Spinal cord (tissue), 10 donors: ENCODE data around the gene PDLIM4. TPM values are rescaled to one million over a fixed set of nuclear protein-coding genes. Genes with fewer than 3 reads are reported as not detected.

Experiments used
- DNase-seq, 6 donors: peaks; one replicate each; pipeline versions ENCODE4 v3.0.0 to v3.0.0-alpha.2; 2013 to 2015; ENCODE audit warnings: low spot score in 6 of 6, low read depth in 4 of 6
- H3K27ac ChIP-seq: one replicate; pipeline ENCODE4 v1.5.1; 2013; ENCODE audit warnings: low read depth, low read length, control low read depth
- H3K27me3 ChIP-seq: one replicate; pipeline ENCODE4 v1.6.1; 2013; ENCODE audit warnings: low read length; ENCODE audit not compliant: control insufficient read depth, insufficient read depth
- H3K36me3 ChIP-seq: one replicate; pipeline ENCODE4 v1.6.1; 2013; ENCODE audit warnings: low read length; ENCODE audit not compliant: control insufficient read depth, insufficient read depth
- H3K4me1 ChIP-seq: one replicate; pipeline ENCODE4 v1.6.1; 2013; ENCODE audit warnings: low read length; ENCODE audit not compliant: control insufficient read depth, insufficient read depth
- H3K4me3 ChIP-seq: one replicate; pipeline ENCODE4 v1.5.1; 2013; ENCODE audit warnings: low read depth, low read length, control low read depth
- H3K9me3 ChIP-seq: one replicate; pipeline ENCODE4 v1.6.1; 2013; ENCODE audit warnings: low read length; ENCODE audit not compliant: control insufficient read depth, insufficient read depth
- WGBS: methylation state at CpG from one replicate; pipeline ENCODE4 v1.1.5; 2013; ENCODE audit warnings: missing lambda C conversion rate; ENCODE audit not compliant: insufficient coverage; 5-methylcytosine and 5-hydroxymethylcytosine counted together
- polyA plus RNA-seq, 2 donors: library from polyadenylated mRNA; unstranded; fragments of 120-200 nt; gene quantifications; one replicate each; pipeline ENCODE4 v1.2.1, GENCODE V29; 2013; ENCODE audit not compliant: insufficient read length in 2 of 2
- total RNA-seq, 2 donors: library from RNA; depleted of rRNA in 1 of 2; stranded (reverse); fragments of 120-200 nt in 1 of 2; fragments of >200 nt in 1 of 2; gene quantifications; one replicate each; pipeline versions ENCODE4 v1.2.3 to v1.2.4, GENCODE V29; 2013 to 2014
- donor health status: healthy.

PDLIM4 gene
- total and polyA plus RNA-seq, 4 donors: 10.6 to 40.9 (median 31.6) TPM

GRCh38 chr5:132270706-132271105 lies 13.2 kb downstream of the PDLIM4 start:
- Histone ChIP-seq H3K27me3 (no peaks in the 10 kb centered on the region), H3K27ac (peak overlapping the region; percentile 16), H3K4me3 (no peak overlapping the region), H3K36me3 (peaks cover 55% of the 10 kb centered on the region), H3K4me1 (peaks cover 55% of the 10 kb centered on the region), H3K9me3 (no peaks in the 10 kb centered on the region)
- peak in 2 of 6 donors; percentile 16 to 56 for DNase-seq
- WGBS: 51% methylated on average over 5 of the region's 6 CpGs

- Histone ChIP-seq H3K9me3 (no peaks in the 10 kb centered on the region), H3K4me1 (peaks cover 49% of the 10 kb centered on the region), H3K27ac (no peak overlapping the region), H3K27me3 (no peaks in the 10 kb centered on the region), H3K4me3 (no peak overlapping the region), H3K36me3 (peaks cover 46% of the 10 kb centered on the region)
- 67% methylated on average over 77 of the region's 77 CpGs for WGBS
- no peak for DNase-seq
Observed at GRCh38 chr5:132271251-132272246, 14.1 kb downstream of the PDLIM4 start.

GRCh38 chr5:132272311-132273210 lies 15.1 kb downstream of the PDLIM4 start:
- Histone ChIP-seq H3K4me3 (no peak overlapping the region), H3K36me3 (peaks cover 43% of the 10 kb centered on the region), H3K27ac (peak overlapping the region; percentile 25), H3K9me3 (no peaks in the 10 kb centered on the region), H3K27me3 (no peaks in the 10 kb centered on the region), H3K4me1 (peaks cover 42% of the 10 kb centered on the region)
- 61% methylated on average over 33 of the region's 37 CpGs for WGBS
- peak in 2 of 6 donors; percentile 69 to 77 for DNase-seq

GRCh38 chr5:132273631-132274030 lies 16.1 kb downstream of the PDLIM4 start:
- WGBS: no CpG with 5 or more reads among the region's 2 CpGs
- Histone ChIP-seq H3K27ac (no peak overlapping the region), H3K4me3 (no peak overlapping the region), H3K27me3 (no peaks in the 10 kb centered on the region), H3K4me1 (peaks cover 35% of the 10 kb centered on the region), H3K36me3 (peaks cover 39% of the 10 kb centered on the region), H3K9me3 (no peaks in the 10 kb centered on the region)
- no peak for DNase-seq

- Histone ChIP-seq H3K4me1 (peaks cover 29% of the 10 kb centered on the region), H3K4me3 (no peak overlapping the region), H3K27ac (no peak overlapping the region)
Observed at GRCh38 chr5:132274050-132274792, 16.7 kb downstream of the PDLIM4 start.

GRCh38 chr5:132275367-132276220 lies 18.1 kb downstream of the PDLIM4 start:
- H3K4me3 ChIP-seq: no peak overlapping the region
- DNase-seq: no peak
- H3K4me1 ChIP-seq: peaks cover 16% of the 10 kb centered on the region
- WGBS: 85% methylated on average over 2 of the region's 5 CpGs
- peaks cover 27% of the 10 kb centered on the region for H3K36me3 ChIP-seq
- no peaks in the 10 kb centered on the region for H3K27me3 ChIP-seq
- no peak overlapping the region for H3K27ac ChIP-seq
- H3K9me3 ChIP-seq: no peaks in the 10 kb centered on the region

More at GRCh38 chr5:132274050-132274792, 16.7 kb downstream of the PDLIM4 start:
- Histone ChIP-seq H3K9me3 (no peaks in the 10 kb centered on the region), H3K36me3 (peaks cover 35% of the 10 kb centered on the region), H3K27me3 (no peaks in the 10 kb centered on the region)
- no peak for DNase-seq
- 95% methylated on average over 8 of the region's 14 CpGs for WGBS

- no peak overlapping the region for H3K4me3 ChIP-seq
- H3K27me3 ChIP-seq: no peaks in the 10 kb centered on the region
- H3K4me1 ChIP-seq: peaks cover 9% of the 10 kb centered on the region
- 95% methylated on average over 6 of the region's 6 CpGs for WGBS
- no peak for DNase-seq
- no peaks in the 10 kb centered on the region for H3K9me3 ChIP-seq
- H3K27ac ChIP-seq: no peak overlapping the region
- H3K36me3 ChIP-seq: peaks cover 14% of the 10 kb centered on the region
Observed at GRCh38 chr5:132277256-132277655, 19.8 kb downstream of the PDLIM4 start.

GRCh38 chr5:132277971-132278853 lies 20.7 kb downstream of the PDLIM4 start:
- peaks cover 4% of the 10 kb centered on the region for H3K4me1 ChIP-seq
- DNase-seq: no peak
- H3K27ac ChIP-seq: no peak overlapping the region
- H3K4me3 ChIP-seq: no peak overlapping the region
- no peaks in the 10 kb centered on the region for H3K9me3 ChIP-seq
- 55% methylated on average over 4 of the region's 6 CpGs for WGBS
- no peaks in the 10 kb centered on the region for H3K27me3 ChIP-seq
- H3K36me3 ChIP-seq: peaks cover 8% of the 10 kb centered on the region
